HG03045 (cell line): ENCODE measurements around the gene POU3F1.
A peak's percentile ranks its signal among the peaks of the same experiment; 100 is the strongest.

Experiments
- ATAC-seq: cut with Tn5 transposase; IDR thresholded peaks from one replicate; pipeline ENCODE4 v1.9.1; 2021; ENCODE audit warnings: mild to moderate bottlenecking, moderate library complexity; ENCODE audit not compliant: unreplicated experiment

The POU3F1 gene

DNA sequence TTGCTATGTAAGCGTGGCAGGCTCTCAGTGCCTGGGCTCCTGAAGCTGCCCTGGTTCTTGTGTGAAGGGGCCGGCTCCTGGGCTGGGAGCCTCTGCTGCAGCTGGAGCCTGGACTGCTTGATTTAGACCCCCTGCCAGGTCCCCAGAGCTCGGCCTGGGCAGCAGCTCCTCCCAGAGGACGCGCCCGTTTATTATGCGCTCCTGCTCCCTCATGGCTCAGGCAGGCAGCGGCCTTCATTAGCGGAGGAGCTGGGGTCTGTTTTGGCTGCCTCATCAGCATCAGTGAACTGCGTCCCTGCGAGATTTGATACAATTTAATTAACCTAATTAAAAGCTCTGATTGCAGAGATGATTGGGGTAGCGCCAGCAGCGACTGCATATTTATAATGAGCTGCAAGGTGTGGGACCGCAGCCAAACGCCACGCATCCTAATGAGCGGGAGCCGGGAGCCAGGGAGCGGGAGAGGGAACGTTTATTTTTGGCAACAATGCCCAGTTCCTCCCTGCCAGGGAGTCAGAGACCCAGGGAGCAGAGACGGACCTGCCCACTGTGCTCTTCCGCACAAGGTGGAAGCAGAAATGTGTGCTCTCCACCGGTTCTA, 17.4 kb downstream of the POU3F1 start:
- no peak for ATAC-seq

- no peak for ATAC-seq
Measured at GRCh38 chr1:38028671-38029070, 17.9 kb downstream of the POU3F1 start.

- peak; percentile 69 for ATAC-seq
Measured at GRCh38 chr1:38028105-38028591, 18.4 kb downstream of the POU3F1 start.

DNA sequence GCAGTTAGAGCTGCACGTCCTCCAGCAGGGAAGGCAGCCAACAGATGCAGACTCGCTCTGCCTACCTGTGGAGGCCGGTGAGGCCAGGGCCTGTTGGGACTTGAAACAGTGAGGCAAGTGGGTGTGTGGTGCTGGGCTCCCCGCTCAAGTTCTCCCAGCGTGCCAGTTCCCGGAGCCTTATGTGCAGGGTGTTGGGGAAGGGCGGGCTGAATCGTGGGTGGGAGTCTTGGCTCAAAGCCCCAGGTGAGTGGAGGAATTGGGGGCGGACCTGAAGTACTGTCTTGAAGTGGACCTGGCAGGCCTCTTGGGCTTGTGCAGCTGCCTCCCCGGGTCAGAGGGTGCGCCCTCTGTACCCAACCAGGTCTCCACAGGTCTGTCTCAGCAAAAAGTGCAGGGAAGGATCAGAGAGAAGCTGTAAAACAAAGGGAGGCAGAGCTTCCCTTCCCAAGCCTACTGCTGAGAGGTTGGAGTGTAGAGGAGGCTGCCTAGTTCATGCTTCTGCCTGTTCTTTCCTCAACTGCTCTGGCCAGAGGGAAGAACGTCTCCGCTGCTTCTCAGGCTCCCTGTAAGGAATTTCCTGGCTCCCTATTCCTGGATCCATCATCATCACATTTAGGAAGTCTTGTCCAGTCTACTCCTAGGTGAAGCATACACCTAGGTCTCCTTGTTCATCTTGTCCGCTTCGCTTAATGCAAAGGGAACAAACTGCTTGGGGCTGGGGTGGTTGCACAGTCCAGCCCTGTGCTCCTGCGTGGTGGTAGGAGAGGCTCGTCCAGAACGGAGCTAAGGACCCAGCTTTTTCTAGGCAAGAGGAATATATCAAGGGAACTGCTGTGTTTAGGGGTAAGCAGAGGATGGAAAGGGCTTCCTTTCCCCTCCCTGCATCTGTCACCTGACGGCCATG, 19.1 kb downstream of the POU3F1 start:
- ATAC-seq = no peak

- no peak for ATAC-seq
Measured at GRCh38 chr1:38026592-38027200, 19.9 kb downstream of the POU3F1 start.

- no peak for ATAC-seq
Measured at GRCh38 chr1:38025664-38026063, 20.9 kb downstream of the POU3F1 start.

DNA sequence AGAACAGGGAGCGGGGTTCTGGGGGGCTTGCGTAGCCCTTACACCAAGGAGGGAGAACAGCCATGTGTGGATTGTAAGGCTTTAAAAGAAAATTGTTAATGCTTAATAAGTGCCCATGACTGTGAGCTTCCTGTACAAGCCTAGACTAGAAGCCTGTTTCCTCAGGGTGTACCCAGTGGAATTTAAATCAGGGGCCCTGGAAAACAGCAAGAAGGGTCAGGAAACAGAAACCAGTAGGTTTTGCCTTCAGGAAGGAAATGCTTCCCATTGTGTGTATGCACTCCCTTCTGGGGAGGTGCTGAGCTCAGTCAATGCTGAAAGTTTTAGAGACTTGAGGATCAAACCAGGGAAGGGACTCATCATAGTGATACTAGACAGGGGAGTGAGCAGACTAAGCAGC, 21.4 kb downstream of the POU3F1 start:
- no peak for ATAC-seq

GRCh38 chr1:38022810-38023209, 23.8 kb downstream of the POU3F1 start:
- no peak for ATAC-seq

GRCh38 chr1:38021969-38022368, 24.6 kb downstream of the POU3F1 start:
- no peak for ATAC-seq

GRCh38 chr1:38020396-38020795, 26.2 kb downstream of the POU3F1 start:
- ATAC-seq = no peak

GRCh38 chr1:38018864-38019343, 27.7 kb downstream of the POU3F1 start:
- no peak for ATAC-seq

- no peak for ATAC-seq
Measured at GRCh38 chr1:38015978-38016725, 30.4 kb downstream of the POU3F1 start.

DNA sequence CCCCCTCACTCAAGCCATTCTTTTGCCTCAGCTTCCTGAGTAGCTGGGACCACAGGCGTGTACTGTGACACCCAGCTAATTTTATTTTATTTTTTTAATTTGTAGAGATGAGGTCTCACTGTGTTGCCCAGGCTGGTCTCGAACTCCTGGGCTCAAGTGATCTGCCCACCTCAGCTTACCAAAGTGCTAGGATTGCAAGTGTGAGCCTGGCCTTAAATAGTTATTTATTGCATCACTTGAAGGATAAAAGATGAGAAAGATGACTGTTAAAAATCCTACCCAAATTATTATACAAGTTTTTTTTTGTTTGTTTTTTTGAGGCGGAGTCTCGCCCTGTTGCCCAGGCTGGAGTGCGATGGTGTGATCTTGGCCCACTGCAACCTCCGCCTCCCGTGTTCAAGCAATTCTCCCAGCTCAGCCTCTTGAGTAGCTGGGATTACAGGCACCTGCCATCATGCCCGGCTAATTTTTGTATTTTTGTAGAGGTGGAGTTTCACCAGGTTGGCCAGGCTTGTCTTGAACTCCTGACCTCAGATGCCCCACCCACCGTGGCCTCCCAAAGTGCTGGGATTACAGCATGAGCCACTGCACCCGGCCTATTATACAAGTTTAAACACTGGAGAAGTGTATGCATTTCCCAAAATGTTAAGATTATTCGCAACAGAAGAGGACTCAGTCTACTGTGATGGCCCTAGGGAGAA, 31.7 kb downstream of the POU3F1 start:
- ATAC-seq = no peak

- no peak for ATAC-seq
Measured at GRCh38 chr1:38014171-38014570, 32.4 kb downstream of the POU3F1 start.

DNA sequence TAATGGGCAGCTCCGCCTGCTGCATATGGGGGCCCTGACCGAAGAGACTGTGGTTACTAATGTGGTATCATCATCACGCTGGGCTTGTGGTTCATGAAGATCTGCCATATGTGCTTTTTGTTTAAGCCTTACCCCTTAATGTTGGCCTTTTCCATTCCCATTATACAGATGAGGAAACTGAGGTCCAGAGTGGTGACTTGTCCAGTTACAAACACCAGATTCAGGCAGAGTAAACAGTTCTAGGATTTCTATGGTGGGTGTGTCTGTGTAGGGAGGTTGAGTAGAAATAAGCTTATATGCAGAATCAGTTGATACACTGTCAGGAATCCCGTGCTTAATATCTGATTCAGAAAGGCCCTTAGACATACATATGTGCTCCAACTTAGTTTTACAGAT, 33.4 kb downstream of the POU3F1 start:
- ATAC-seq = no peak

DNA sequence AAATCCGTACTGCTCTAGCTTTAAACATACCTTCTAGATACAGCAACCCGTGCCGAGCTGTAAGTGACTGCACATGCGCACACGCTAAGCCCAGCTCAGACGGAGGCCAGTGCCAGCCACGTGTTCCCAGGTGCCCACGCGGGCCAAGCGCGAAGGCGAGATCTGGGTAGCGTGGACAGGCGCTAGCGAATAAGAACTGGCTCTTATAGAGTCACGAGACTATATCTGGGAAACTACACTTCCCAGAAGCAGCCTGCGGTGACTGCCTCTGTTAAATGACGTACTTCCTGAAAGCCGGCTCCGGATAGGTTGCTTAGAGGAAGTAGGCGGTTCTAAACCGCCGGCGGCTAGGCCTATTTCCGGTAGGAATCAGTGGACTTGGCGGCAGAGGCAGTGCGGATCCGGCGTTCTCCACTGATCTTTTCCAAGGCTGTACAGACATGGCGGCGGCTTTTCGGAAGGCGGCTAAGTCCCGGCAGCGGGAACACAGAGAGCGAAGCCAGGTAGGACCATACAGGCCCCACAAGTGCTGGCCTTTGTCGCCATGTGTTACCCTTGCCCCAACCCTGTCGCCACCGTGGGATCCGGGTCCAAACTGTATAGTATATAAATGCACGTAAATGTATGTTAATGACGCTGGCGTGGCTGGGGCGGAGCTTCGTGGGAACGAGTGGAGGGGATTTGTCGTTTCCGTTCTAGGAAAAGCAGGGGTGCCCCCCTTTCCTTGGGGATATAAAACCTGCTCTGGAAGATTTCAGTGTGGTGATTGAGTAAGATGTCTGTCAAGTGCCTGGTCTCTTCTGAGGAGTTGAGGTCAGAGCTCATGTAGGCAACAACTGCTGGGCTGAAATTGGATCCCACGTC, 34.0 kb downstream of the POU3F1 start, which contains the start of gene UTP11:
Gene UTP11, plus strand, starts transcription at position 372 of the 864 bp plus-strand sequence. Its CDS starts 69 bp downstream, at position 441.
- ATAC-seq = peak; percentile 89

- no peak for ATAC-seq
Measured at GRCh38 chr1:38009841-38010180, 36.8 kb downstream of the POU3F1 start.

- ATAC-seq = no peak
Measured at GRCh38 chr1:38009088-38009840, 37.3 kb downstream of the POU3F1 start.
